C4-2B (cell line): ENCODE measurements around the gene SNRPB.

ENCODE experiments used
- ZFX ChIP-seq: fragments of 450-650 bp; IDR thresholded peaks from 2 replicates; pipeline ENCODE4 v1.6.1; 2017
- TF ChIP-seq, protein P1 (sequence below): fragments of 450-650 bp; conservative IDR thresholded peaks from 2 replicates; pipeline ENCODE4 v1.5.1; 2017; ENCODE audit warnings: mild to moderate bottlenecking

DNA sequence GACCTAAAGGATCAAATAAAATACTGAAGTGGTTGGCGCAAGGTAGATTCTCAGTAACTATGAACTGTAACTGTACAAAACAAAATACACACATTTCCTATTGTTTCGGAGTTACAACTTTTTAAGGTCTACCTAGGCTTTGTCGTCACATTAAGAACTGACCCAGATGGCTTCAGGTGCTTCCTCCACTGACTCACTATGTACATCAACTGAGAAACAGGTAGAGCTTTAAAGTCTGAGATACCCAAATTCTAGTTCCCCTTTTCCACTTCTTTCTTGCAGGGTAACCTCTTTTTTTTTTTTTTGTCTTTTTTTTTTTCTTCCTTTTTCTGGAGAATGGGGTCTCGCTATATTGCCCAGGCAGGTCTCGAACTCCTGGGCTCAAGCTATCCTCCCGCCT lies 5.5 kb downstream of the SNRPB start:
- TF ChIP-seq, protein P1, sequence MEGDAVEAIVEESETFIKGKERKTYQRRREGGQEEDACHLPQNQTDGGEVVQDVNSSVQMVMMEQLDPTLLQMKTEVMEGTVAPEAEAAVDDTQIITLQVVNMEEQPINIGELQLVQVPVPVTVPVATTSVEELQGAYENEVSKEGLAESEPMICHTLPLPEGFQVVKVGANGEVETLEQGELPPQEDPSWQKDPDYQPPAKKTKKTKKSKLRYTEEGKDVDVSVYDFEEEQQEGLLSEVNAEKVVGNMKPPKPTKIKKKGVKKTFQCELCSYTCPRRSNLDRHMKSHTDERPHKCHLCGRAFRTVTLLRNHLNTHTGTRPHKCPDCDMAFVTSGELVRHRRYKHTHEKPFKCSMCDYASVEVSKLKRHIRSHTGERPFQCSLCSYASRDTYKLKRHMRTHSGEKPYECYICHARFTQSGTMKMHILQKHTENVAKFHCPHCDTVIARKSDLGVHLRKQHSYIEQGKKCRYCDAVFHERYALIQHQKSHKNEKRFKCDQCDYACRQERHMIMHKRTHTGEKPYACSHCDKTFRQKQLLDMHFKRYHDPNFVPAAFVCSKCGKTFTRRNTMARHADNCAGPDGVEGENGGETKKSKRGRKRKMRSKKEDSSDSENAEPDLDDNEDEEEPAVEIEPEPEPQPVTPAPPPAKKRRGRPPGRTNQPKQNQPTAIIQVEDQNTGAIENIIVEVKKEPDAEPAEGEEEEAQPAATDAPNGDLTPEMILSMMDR = no peak
- TF ChIP-seq ZFX = no peak
